Measurements from ENCODE around the gene TLE2.

GRCh38 chr19:3029065-3029923 lies at the start of gene TLE2:
- TF ChIP-seq CTCF (IDR thresholded peaks at IDR 0.05) = no peak
- TF ChIP-seq EZH2 (IDR thresholded peaks at IDR 0.05) = no peak
- TF ChIP-seq EZH2phosphoT487 (IDR thresholded peaks at IDR 0.05) = no peak

Measured in neural progenitor cell (in vitro differentiated cells).